WI38 (cell line): ENCODE data around the gene OR2F1.

Source experiments
- H3K4me3 ChIP-seq: 2 replicates; pipeline ENCODE4 v1.5.1; 2011; ENCODE audit warnings: low read depth, mild to moderate bottlenecking, control low read depth, low read length
- CTCF ChIP-seq: IDR thresholded peaks from 2 replicates; pipeline ENCODE4 v1.5.1; 2012; ENCODE audit warnings: low read depth, mild to moderate bottlenecking, control low read depth, low read length

OR2F1 gene

GRCh38 chr7:143988976-143989745, 34.5 kb downstream of the OR2F1 start:
- no peak for TF ChIP-seq CTCF
- H3K4me3 ChIP-seq: no peak overlapping the region

GRCh38 chr7:143992670-143993069, 38.0 kb downstream of the OR2F1 start:
- TF ChIP-seq CTCF: no peak
- H3K4me3 ChIP-seq: no peak overlapping the region

GRCh38 chr7:143993924-143994323, 39.3 kb downstream of the OR2F1 start:
- no peak overlapping the region for H3K4me3 ChIP-seq
- TF ChIP-seq CTCF: no peak

- no peak within 1 kb of the TSS for H3K4me3 ChIP-seq
- no peak for TF ChIP-seq CTCF
Observed at GRCh38 chr7:144000020-144000419, 45.4 kb downstream of the OR2F1 start, which contains the start of gene OR6B1. Gene OR6B1 (plus strand): TSS chr7:144000320. CDS start chr7:144003997, 3,677 bp downstream.

GRCh38 chr7:144001543-144001942, 46.9 kb downstream of the OR2F1 start:
- no peak overlapping the region for H3K4me3 ChIP-seq
- no peak for TF ChIP-seq CTCF

- no peak overlapping the region for H3K4me3 ChIP-seq
- TF ChIP-seq CTCF: no peak
Observed at GRCh38 chr7:144004703-144005102, 50.1 kb downstream of the OR2F1 start.

- H3K4me3 ChIP-seq: no peak overlapping the region
- TF ChIP-seq CTCF: no peak
Observed at GRCh38 chr7:144006029-144006691, 51.5 kb downstream of the OR2F1 start.
